ENCODE measurements around the gene FEM1A.
"Not testable (repeated sequence)": the region's sequence is repeated elsewhere in the genome, so short reads cannot be mapped to it uniquely, and the experiment has no call there.

The FEM1A gene

GRCh38 chr19:4816950-4817278 is 25.4 kb downstream of the FEM1A start:
- ChIA-PET POLR2A (no interaction called here), CTCF (interaction anchor here (0.6 to 1.1 kb wide), 2 partner anchors 23 to 46 kb away, joined by 3 to 5 read pairs; no protein-coding TSS in a partner anchor)
- TF ChIP-seq ZNF384 (IDR thresholded peaks at IDR 0.05) (no peak), PKNOX1 (IDR thresholded peaks at IDR 0.05) (no peak), TARDBP (IDR thresholded peaks at IDR 0.05) (no peak), FOXM1 (IDR thresholded peaks at IDR 0.05; ENCODE audit: borderline replicate concordance) (no peak), LEF1 (IDR thresholded peaks at IDR 0.05; ENCODE audit: borderline replicate concordance) (no peak), FOXA1 (IDR thresholded peaks at IDR 0.05) (no peak), FOXK2 (IDR thresholded peaks at IDR 0.05) (no peak), HDGF (IDR thresholded peaks at IDR 0.05; ENCODE audit: borderline replicate concordance) (no peak), SUZ12 (IDR thresholded peaks at IDR 0.05) (no peak), BHLHE40 (IDR thresholded peaks at IDR 0.05; ENCODE audit: borderline replicate concordance) (no peak), CTBP1 (IDR thresholded peaks at IDR 0.05; ENCODE audit: borderline replicate concordance) (no peak), SP1 (IDR thresholded peaks at IDR 0.05) (no peak), NFRKB (IDR thresholded peaks at IDR 0.05) (no peak), ARNT (IDR thresholded peaks at IDR 0.05) (no peak), L3MBTL2 (conservative IDR thresholded peaks at IDR 0.05) (no peak), ELF4 (IDR thresholded peaks at IDR 0.05) (no peak)

DNA sequence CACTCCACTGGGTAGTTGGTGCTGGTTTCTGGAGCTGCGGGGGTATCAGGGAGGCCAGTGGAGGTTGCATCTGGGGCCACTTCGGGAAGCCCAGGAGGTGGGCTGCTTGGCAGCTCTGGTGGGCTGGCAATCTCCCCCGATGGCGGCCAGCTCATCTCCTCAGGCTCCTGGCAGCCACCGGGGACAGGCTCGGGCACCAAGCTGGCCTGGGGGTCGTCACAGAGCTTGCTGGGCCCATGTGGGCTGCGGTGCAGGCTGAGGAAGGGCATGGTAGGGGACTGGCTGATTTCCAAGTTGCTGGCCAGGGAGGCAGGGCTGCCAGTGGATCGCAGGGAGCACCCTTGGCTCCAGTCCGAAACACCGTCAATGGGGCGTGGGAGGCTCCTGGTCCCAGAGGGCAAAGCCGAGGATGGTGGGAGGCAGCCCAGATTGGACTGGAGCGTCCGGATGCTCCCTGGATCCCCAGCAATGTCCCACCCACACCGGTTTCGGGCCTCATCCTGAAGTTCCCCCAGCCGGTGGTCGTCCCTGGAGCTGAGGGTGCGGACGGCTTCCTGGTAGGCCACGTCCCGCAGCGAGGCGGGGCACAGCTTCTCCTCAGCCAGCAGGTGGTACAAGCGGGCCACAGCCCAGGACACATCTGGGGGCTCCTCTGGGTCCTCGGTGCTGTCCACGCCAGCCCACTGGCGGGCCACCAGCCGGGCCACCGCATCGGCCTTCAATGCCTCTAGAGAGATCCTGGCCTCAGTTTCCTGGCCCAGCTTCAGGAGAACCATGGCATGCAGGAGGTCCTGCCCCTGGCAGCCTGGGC is 26.1 kb downstream of the FEM1A start:
- ChIA-PET CTCF (interaction anchor here (0.6 to 1.3 kb wide), 3 partner anchors 8 to 22 kb away, joined by 3 read pairs; no protein-coding TSS in a partner anchor), POLR2A (interaction anchor here (0.6 kb wide), 1 partner anchor 30 kb away, joined by 3 read pairs; no protein-coding TSS in a partner anchor)
- no peak for DNase-seq (ENCODE audit: extremely low spot score)
- TF ChIP-seq FOXM1 (IDR thresholded peaks at IDR 0.05; ENCODE audit: borderline replicate concordance) (no peak), LEF1 (IDR thresholded peaks at IDR 0.05; ENCODE audit: borderline replicate concordance) (no peak), SUZ12 (IDR thresholded peaks at IDR 0.05) (no peak), FOXA1 (IDR thresholded peaks at IDR 0.05) (no peak), FOXK2 (IDR thresholded peaks at IDR 0.05) (no peak), TARDBP (IDR thresholded peaks at IDR 0.05) (no peak), HDGF (IDR thresholded peaks at IDR 0.05; ENCODE audit: borderline replicate concordance) (no peak), NFRKB (IDR thresholded peaks at IDR 0.05) (no peak), BHLHE40 (IDR thresholded peaks at IDR 0.05; ENCODE audit: borderline replicate concordance) (no peak), PKNOX1 (IDR thresholded peaks at IDR 0.05) (no peak), L3MBTL2 (conservative IDR thresholded peaks at IDR 0.05) (no peak), SP1 (IDR thresholded peaks at IDR 0.05) (no peak), ELF4 (IDR thresholded peaks at IDR 0.05) (no peak), CTBP1 (IDR thresholded peaks at IDR 0.05; ENCODE audit: borderline replicate concordance) (no peak), ZNF384 (IDR thresholded peaks at IDR 0.05) (no peak), ARNT (IDR thresholded peaks at IDR 0.05) (no peak)

More at GRCh38 chr19:4816950-4817278, 25.4 kb downstream of the FEM1A start:
- DNase-seq (ENCODE audit: extremely low spot score) = no peak

DNA sequence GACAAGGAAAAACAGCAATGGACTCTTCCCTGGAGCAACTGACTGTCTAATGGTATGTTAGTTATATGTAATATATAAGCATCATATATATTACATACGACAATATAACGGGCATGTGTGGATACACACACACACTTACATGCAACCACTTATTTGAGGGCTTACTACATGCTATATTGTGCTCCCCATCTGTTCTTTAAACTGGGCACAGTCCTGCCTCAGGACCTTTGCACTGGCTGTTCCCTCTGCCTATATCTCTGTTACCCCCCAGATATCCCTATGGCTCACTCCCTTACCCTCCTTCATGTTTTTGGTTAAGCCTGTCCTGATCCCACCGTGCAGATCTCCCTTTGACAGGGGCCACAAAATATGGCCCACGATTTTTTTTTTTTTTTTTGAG is 29.7 kb downstream of the FEM1A start:
- TF ChIP-seq PKNOX1 (IDR thresholded peaks at IDR 0.05) = no peak
- no peak for TF ChIP-seq NFRKB (IDR thresholded peaks at IDR 0.05)
- no peak for TF ChIP-seq LEF1 (IDR thresholded peaks at IDR 0.05; ENCODE audit: borderline replicate concordance)
- TF ChIP-seq FOXK2 (IDR thresholded peaks at IDR 0.05) = no peak
- no peak for TF ChIP-seq FOXM1 (IDR thresholded peaks at IDR 0.05; ENCODE audit: borderline replicate concordance)
- no peak for TF ChIP-seq CTBP1 (IDR thresholded peaks at IDR 0.05; ENCODE audit: borderline replicate concordance)
- TF ChIP-seq TARDBP (IDR thresholded peaks at IDR 0.05) = no peak
- TF ChIP-seq SUZ12 (IDR thresholded peaks at IDR 0.05) = no peak
- TF ChIP-seq BHLHE40 (IDR thresholded peaks at IDR 0.05; ENCODE audit: borderline replicate concordance) = no peak
- TF ChIP-seq L3MBTL2 (conservative IDR thresholded peaks at IDR 0.05) = no peak
- TF ChIP-seq ZNF384 (IDR thresholded peaks at IDR 0.05) = no peak
- no peak for TF ChIP-seq ELF4 (IDR thresholded peaks at IDR 0.05)
- no peak for TF ChIP-seq HDGF (IDR thresholded peaks at IDR 0.05; ENCODE audit: borderline replicate concordance)
- no peak for TF ChIP-seq FOXA1 (IDR thresholded peaks at IDR 0.05)
- TF ChIP-seq SP1 (IDR thresholded peaks at IDR 0.05) = no peak
- TF ChIP-seq ARNT (IDR thresholded peaks at IDR 0.05) = no peak
- no peak for DNase-seq (ENCODE audit: extremely low spot score)
- ChIA-PET POLR2A (no interaction called here), CTCF (no interaction called here)

DNA sequence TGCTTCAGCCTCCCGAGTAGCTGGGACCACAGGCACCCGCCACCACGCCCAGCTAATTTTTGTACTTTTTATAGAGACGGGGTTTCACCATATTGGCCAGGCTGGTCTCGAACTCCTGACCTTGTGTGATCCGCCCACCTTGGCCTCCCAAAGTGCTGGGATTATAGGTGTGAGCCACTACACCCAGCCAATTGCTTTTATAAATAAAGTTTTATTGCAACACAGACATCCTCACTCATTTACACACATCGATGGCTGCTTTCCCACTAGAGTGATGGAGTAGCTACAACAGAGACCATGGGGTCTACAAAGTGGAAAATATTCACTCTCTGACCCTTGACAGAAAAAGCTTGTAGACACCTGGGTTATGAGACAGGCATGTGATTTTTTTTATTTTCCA is 30.8 kb downstream of the FEM1A start:
- POLR2A ChIA-PET; CTCF ChIA-PET; DNase-seq (ENCODE audit: extremely low spot score): not testable (repeated sequence)

DNA sequence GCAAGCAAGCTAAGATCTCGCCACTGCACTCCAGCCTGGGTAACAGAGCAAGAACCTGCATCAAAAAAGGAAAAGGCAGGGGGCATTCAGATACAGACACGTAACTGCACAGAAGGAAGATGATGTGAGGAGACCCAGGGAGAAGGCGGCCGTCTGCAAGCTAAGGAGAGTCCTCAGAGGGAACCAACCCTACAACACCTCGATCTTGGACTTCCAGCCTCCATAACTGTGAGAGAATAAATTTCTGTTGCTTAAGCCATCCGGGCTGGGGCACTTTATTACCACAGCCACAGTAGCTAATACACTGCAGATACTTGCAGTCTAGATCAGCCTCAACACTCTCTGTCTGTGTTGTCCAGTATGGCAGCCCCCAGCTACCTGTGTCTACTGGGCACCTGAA is 32.0 kb downstream of the FEM1A start:
- no peak for DNase-seq (ENCODE audit: extremely low spot score)
- POLR2A ChIA-PET = interaction anchor here (0.7 kb wide), 1 partner anchor 483 kb away, joined by 5 read pairs; no protein-coding TSS in a partner anchor
- CTCF ChIA-PET = interaction anchor here (1.2 kb wide), 1 partner anchor 14 kb away, joined by 3 read pairs; no protein-coding TSS in a partner anchor
- no peak for TF ChIP-seq ZNF384 (IDR thresholded peaks at IDR 0.05)
- TF ChIP-seq SP1 (IDR thresholded peaks at IDR 0.05) = no peak

DNA sequence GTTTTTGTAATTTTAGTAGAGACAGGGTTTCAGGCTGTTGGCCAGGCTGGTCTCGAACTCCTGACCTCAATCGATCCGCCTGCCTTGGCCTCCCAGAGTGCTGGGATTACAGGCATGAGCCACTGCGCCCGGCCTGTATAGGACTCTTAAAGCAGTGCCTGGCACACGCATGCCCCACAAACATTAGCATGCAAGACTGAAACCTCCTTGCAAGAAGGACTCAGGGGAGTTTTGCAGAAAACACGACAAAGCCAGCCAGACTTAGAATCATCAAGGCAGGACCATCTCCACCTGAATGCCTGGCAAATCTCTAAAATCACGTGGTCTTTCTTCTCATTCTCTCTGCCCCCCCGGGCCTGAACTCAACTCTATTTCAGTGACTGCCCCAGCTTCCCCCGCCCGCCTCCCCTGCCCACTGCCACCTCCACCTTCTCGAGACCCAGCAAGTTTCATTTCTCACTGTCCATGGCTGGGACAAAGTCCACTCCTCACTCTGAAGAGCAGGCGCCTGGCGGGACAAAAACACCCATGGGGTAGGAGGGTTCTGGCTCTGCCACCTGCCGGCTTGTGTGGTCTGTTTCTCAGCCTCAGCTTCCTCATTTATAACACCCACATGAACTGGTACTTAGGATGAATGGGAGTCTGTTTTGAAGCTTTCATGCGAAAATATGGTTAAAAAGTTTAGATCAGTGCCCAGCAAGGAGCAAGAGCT is 37.6 kb downstream of the FEM1A start:
- CTCF ChIA-PET = interaction anchor here (0.8 to 1.2 kb wide), 2 partner anchors 11 to 20 kb away, joined by 3 to 4 read pairs; no protein-coding TSS in a partner anchor
- DNase-seq (ENCODE audit: extremely low spot score) = no peak
- POLR2A ChIA-PET = no interaction called here
- TF ChIP-seq L3MBTL2 (conservative IDR thresholded peaks at IDR 0.05) (no peak), CTBP1 (IDR thresholded peaks at IDR 0.05; ENCODE audit: borderline replicate concordance) (no peak), NFRKB (IDR thresholded peaks at IDR 0.05) (no peak), ZNF384 (IDR thresholded peaks at IDR 0.05) (no peak), PKNOX1 (IDR thresholded peaks at IDR 0.05) (no peak), FOXM1 (IDR thresholded peaks at IDR 0.05; ENCODE audit: borderline replicate concordance) (no peak), FOXA1 (IDR thresholded peaks at IDR 0.05) (no peak), BHLHE40 (IDR thresholded peaks at IDR 0.05; ENCODE audit: borderline replicate concordance) (no peak), TARDBP (IDR thresholded peaks at IDR 0.05) (no peak), ARNT (IDR thresholded peaks at IDR 0.05) (no peak), LEF1 (IDR thresholded peaks at IDR 0.05; ENCODE audit: borderline replicate concordance) (no peak), SUZ12 (IDR thresholded peaks at IDR 0.05) (no peak), HDGF (IDR thresholded peaks at IDR 0.05; ENCODE audit: borderline replicate concordance) (no peak), ELF4 (IDR thresholded peaks at IDR 0.05) (no peak), FOXK2 (IDR thresholded peaks at IDR 0.05) (no peak), SP1 (IDR thresholded peaks at IDR 0.05) (no peak)
